ENCODE data around the gene IL34. TPM values are rescaled to one million over a fixed set of nuclear protein-coding genes. Genes with fewer than 3 reads are reported as not detected.

IL34 gene
- total and polyA plus RNA-seq, 2 of the 13 experiments (the other 11 are each of a cell fraction or from before 2014, with no cell fraction given): 1.2 to 1.3 TPM

- peak; percentile 82 for TF ChIP-seq ZNF275 (CRISPR knock-in tag; IDR thresholded peaks at IDR 0.05; ENCODE audit: borderline replicate concordance)
- no peak for TF ChIP-seq TOE1 (CRISPR knock-in tag; IDR thresholded peaks at IDR 0.05)
- TF ChIP-seq MAZ (IDR thresholded peaks at IDR 0.05; ENCODE audit: borderline replicate concordance, low read depth, low read length): peak; percentile 79; the same call in 1 of the 2 replicates
- TF ChIP-seq MAZ (CRISPR knock-in tag; IDR thresholded peaks at IDR 0.05; ENCODE audit: low read depth): peak; percentile 76
- TF ChIP-seq ZNF569 (CRISPR knock-in tag; IDR thresholded peaks at IDR 0.05; ENCODE audit: borderline replicate concordance): no peak
- no peak for TF ChIP-seq TFE3 (CRISPR knock-in tag; IDR thresholded peaks at IDR 0.05)
- TF ChIP-seq PBX3 (CRISPR knock-in tag; IDR thresholded peaks at IDR 0.05; ENCODE audit: borderline replicate concordance): 0 out of 2 replicates have a peak, but pooled peaks have one; percentile 42
- peak; percentile 38; the same call in 1 of the 2 replicates for TF ChIP-seq PAF1 (CRISPR knock-in tag; IDR thresholded peaks at IDR 0.05)
- TF ChIP-seq NR0B2 (CRISPR knock-in tag; IDR thresholded peaks at IDR 0.05): peak; percentile 45; the same call in 1 of the 2 replicates
- peak; percentile 47; the same call in 1 of the 2 replicates for TF ChIP-seq TGIF2 (CRISPR knock-in tag; IDR thresholded peaks at IDR 0.05)
- TF ChIP-seq HNRNPH1 (optimal IDR thresholded peaks at IDR 0.05; ENCODE audit: low read depth, low read length): peak; percentile 65
- peak in 1 of 2 experiments; percentile 43; a peak in 1 of 4 replicates for TF ChIP-seq NR2F1 (CRISPR knock-in tag; IDR thresholded peaks at IDR 0.05)
- TF ChIP-seq ZNF556 (CRISPR knock-in tag; IDR thresholded peaks at IDR 0.05; ENCODE audit: borderline replicate concordance): no peak; the same call in 1 of the 2 replicates
- 0 out of 2 replicates have a peak, but pooled peaks have one; percentile 24 for TF ChIP-seq ZNF136 (CRISPR knock-in tag; IDR thresholded peaks at IDR 0.05; ENCODE audit: low read depth)
- TF ChIP-seq SNAPC5 (CRISPR knock-in tag; IDR thresholded peaks at IDR 0.05; ENCODE audit: borderline replicate concordance): 0 out of 2 replicates have a peak, but pooled peaks have one; percentile 86
- TF ChIP-seq ZNF781 (CRISPR knock-in tag; IDR thresholded peaks at IDR 0.05; ENCODE audit: borderline replicate concordance, not compliant biosample characterization): no peak
- no peak for TF ChIP-seq RFX3 (CRISPR knock-in tag; IDR thresholded peaks at IDR 0.05)
- peak; percentile 6; the same call in 1 of the 2 replicates for TF ChIP-seq ZNF567 (CRISPR knock-in tag; IDR thresholded peaks at IDR 0.05; ENCODE audit: borderline replicate concordance)
- TF ChIP-seq ZSCAN20 (CRISPR knock-in tag; IDR thresholded peaks at IDR 0.05; ENCODE audit: borderline replicate concordance): peak; percentile 69; the same call in 1 of the 2 replicates
- no peak for TF ChIP-seq ZNF572 (CRISPR knock-in tag; IDR thresholded peaks at IDR 0.05)
- TF ChIP-seq ZNF652 (CRISPR knock-in tag; IDR thresholded peaks at IDR 0.05; ENCODE audit: borderline replicate concordance, low read depth): no peak
- TF ChIP-seq BHLHE40 (IDR thresholded peaks at IDR 0.05; ENCODE audit: low read length): no peak
- TF ChIP-seq CENPX (CRISPR knock-in tag; IDR thresholded peaks at IDR 0.05): no peak
- no peak for TF ChIP-seq KAT7 (CRISPR knock-in tag; IDR thresholded peaks at IDR 0.05; ENCODE audit: borderline replicate concordance)
These were observed 35.3 kb downstream of the IL34 start (continued) for GRCh38 chr16:70681382-70682238.
